ENCODE data around the gene KRT83. TPM values are rescaled to one million over a fixed set of nuclear protein-coding genes. Genes with fewer than 3 reads are reported as not detected.

The KRT83 gene
- total RNA-seq, 6 donors from 2014 or later = not detected

DNA sequence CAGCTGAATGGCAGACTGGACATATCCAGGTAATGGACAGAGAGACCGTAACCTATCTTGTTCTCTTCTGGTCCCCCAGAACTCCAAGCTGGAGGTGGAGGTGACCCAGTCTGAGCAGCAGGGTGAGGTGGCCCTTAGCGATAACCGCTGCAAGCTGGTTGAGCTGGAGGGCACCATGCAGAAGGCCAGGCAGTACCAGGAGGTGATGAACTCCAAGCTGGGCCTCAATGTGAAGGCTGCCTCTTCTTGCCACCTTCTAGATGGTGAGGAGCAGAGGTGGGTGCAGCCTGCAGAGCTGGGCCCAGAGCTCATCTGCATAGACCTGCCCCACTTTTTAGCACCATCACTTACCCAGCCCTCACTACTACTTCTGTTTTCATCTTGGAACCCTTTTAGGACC is 53.9 kb downstream of the KRT83 start:
- WGBS, 2 donors = 86 to 100% methylated on average over 1 to 3 of the region's 3 CpGs

DNA sequence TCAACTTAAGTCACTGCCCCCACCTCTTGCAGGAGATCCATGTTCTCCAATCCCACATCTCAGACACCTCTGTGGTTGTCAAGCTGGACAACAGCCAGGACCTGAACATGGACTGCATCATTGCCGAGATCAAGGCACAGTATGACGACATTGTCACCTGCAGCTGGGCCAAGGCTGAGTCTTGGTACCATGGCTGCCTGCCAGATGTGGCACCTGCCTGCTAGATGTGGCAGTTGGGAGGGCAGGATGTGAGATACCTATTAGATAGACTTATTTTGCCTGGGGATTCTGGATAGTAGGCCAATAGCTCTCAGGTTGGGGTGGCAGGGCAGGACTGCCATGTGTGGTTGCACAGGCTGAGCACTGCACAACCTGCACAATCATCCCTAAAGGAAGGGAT is 54.7 kb downstream of the KRT83 start:
- no peak for ATAC-seq (ENCODE audit: low FRiP score in 2 of 2)
- 79 to 87% methylated on average over 2 of the region's 2 CpGs for WGBS, 2 donors

More for the DNA sequence above, 53.9 kb downstream of the KRT83 start:
- Histone ChIP-seq H3K36me3 (no peaks in the 10 kb centered on the region), H3K9me3 (no peaks in the 10 kb centered on the region), H3K27ac (no peak overlapping the region), H3K27me3 (no peaks in the 10 kb centered on the region), H3K4me3 (no peak overlapping the region), H3K4me1 (no peaks in the 10 kb centered on the region)
- TF ChIP-seq, protein P1, sequence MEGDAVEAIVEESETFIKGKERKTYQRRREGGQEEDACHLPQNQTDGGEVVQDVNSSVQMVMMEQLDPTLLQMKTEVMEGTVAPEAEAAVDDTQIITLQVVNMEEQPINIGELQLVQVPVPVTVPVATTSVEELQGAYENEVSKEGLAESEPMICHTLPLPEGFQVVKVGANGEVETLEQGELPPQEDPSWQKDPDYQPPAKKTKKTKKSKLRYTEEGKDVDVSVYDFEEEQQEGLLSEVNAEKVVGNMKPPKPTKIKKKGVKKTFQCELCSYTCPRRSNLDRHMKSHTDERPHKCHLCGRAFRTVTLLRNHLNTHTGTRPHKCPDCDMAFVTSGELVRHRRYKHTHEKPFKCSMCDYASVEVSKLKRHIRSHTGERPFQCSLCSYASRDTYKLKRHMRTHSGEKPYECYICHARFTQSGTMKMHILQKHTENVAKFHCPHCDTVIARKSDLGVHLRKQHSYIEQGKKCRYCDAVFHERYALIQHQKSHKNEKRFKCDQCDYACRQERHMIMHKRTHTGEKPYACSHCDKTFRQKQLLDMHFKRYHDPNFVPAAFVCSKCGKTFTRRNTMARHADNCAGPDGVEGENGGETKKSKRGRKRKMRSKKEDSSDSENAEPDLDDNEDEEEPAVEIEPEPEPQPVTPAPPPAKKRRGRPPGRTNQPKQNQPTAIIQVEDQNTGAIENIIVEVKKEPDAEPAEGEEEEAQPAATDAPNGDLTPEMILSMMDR (IDR thresholded peaks at IDR 0.05) = no peak
- no peak for TF ChIP-seq POLR2AphosphoS5 (IDR thresholded peaks at IDR 0.05)
- ATAC-seq (ENCODE audit: low FRiP score in 2 of 2) (no peak), DNase-seq (no peak)

GRCh38 chr12:52264435-52264825 is 56.8 kb downstream of the KRT83 start:
- H3K9me3 ChIP-seq = no peaks in the 10 kb centered on the region
- WGBS, 2 donors = 65 to 79% methylated on average over 2 of the region's 2 CpGs
- H3K4me1 ChIP-seq = no peaks in the 10 kb centered on the region
- H3K4me3 ChIP-seq = no peak overlapping the region
- DNase-seq (no peak), ATAC-seq (ENCODE audit: low FRiP score in 2 of 2) (no peak)
- no peaks in the 10 kb centered on the region for H3K27me3 ChIP-seq
- no peaks in the 10 kb centered on the region for H3K36me3 ChIP-seq
- H3K27ac ChIP-seq = no peak overlapping the region
- TF ChIP-seq, protein P1 (IDR thresholded peaks at IDR 0.05) = no peak
- no peak for TF ChIP-seq EP300 (IDR thresholded peaks at IDR 0.05)
- TF ChIP-seq POLR2AphosphoS5 (IDR thresholded peaks at IDR 0.05) = no peak
- TF ChIP-seq POLR2A (IDR thresholded peaks at IDR 0.05) = no peak

More for the DNA sequence above, 54.7 kb downstream of the KRT83 start:
- no peaks in the 10 kb centered on the region for H3K4me1 ChIP-seq
- H3K9me3 ChIP-seq = no peaks in the 10 kb centered on the region
- no peaks in the 10 kb centered on the region for H3K36me3 ChIP-seq
- no peak overlapping the region for H3K27ac ChIP-seq
- H3K4me3 ChIP-seq = no peak overlapping the region
- no peaks in the 10 kb centered on the region for H3K27me3 ChIP-seq
- TF ChIP-seq POLR2A (IDR thresholded peaks at IDR 0.05) (no peak), POLR2AphosphoS5 (IDR thresholded peaks at IDR 0.05) (no peak), EP300 (IDR thresholded peaks at IDR 0.05) (no peak)
- TF ChIP-seq, protein P1 (IDR thresholded peaks at IDR 0.05) = no peak
- DNase-seq = no peak

Other genes with a start within 250 kb of the KRT83 start
- gene SMIM41, start 241.7 kb downstream of the KRT83 start, total RNA-seq = 10 to 100 TPM in 4 of 6 donors, 1 to 10 TPM in 2; 4.7 to 25.1 (median 15.4) TPM
- 10 to 100 TPM in 2 of 6 donors, 1 to 10 TPM in 4; 2.1 to 15.2 (median 6.6) TPM for gene KRT80, start 129.4 kb downstream of the KRT83 start, total RNA-seq
- gene KRT7, start 88.2 kb downstream of the KRT83 start, total RNA-seq = 1,000 to 10,000 TPM in 2 of 6 donors, 100 to 1,000 TPM in 4; 247 to 1,279 (median 821) TPM
- gene KRT86, start 46.8 kb downstream of the KRT83 start, total RNA-seq = 1 to 10 TPM in 2 of 6 donors, under 1 TPM in 2, not detected in 2; 0.30 to 1.5 (median 0.93) TPM
- gene KRT81, start 29.9 kb downstream of the KRT83 start, total RNA-seq = 1 to 10 TPM in 1 of 6 donors, under 1 TPM in 3, not detected in 2; 0.39 to 1.4 (median 0.52) TPM
- not detected for gene KRT85, start 46.1 kb upstream of the KRT83 start, total RNA-seq
- gene KRT84, start 64.3 kb upstream of the KRT83 start, total RNA-seq = not detected
- gene KRT82, start 84.9 kb upstream of the KRT83 start, total RNA-seq = not detected
- not detected for gene KRT75, start 113.0 kb upstream of the KRT83 start, total RNA-seq
- gene KRT6B, start 130.7 kb upstream of the KRT83 start, total RNA-seq = under 1 TPM in 1 of 6 donors, not detected in 5; 0.17 TPM
- not detected for gene KRT6C, start 152.4 kb upstream of the KRT83 start, total RNA-seq
- gene KRT6A, start 171.9 kb upstream of the KRT83 start, total RNA-seq = 1 to 10 TPM in 4 of 6 donors, under 1 TPM in 1, not detected in 1; 0.61 to 4.5 (median 1.4) TPM
- gene KRT5, start 199.0 kb upstream of the KRT83 start, total RNA-seq = 10 to 100 TPM in 1 of 6 donors, 1 to 10 TPM in 3, not detected in 2; 3.6 to 43.3 (median 4.8) TPM
- gene KRT71, start 231.7 kb upstream of the KRT83 start, total RNA-seq = not detected